Right renal cortex interstitium (tissue), 3 donors: ENCODE measurements around the gene BRCC3. TPM values are rescaled to one million over a fixed set of nuclear protein-coding genes. Genes with fewer than 3 reads are reported as not detected.
A peak's percentile ranks its signal among the peaks of the same experiment; 100 is the strongest.

Experiments
- DNase-seq, 3 donors: peaks; one replicate each; pipeline ENCODE4 v3.0.0-alpha.2; 2013; ENCODE audit warnings: low read depth in 3 of 3, low spot score in 2 of 3
- polyA plus RNA-seq, 3 donors: library from polyadenylated mRNA; unstranded; fragments of 120-200 nt; gene quantifications; one replicate each; pipeline ENCODE4 v1.2.1, GENCODE V29; 2013; ENCODE audit not compliant: insufficient read length in 3 of 3

The BRCC3 gene
- polyA plus RNA-seq, 3 donors, result 29.5 to 30.6 (median 29.7) TPM

DNA sequence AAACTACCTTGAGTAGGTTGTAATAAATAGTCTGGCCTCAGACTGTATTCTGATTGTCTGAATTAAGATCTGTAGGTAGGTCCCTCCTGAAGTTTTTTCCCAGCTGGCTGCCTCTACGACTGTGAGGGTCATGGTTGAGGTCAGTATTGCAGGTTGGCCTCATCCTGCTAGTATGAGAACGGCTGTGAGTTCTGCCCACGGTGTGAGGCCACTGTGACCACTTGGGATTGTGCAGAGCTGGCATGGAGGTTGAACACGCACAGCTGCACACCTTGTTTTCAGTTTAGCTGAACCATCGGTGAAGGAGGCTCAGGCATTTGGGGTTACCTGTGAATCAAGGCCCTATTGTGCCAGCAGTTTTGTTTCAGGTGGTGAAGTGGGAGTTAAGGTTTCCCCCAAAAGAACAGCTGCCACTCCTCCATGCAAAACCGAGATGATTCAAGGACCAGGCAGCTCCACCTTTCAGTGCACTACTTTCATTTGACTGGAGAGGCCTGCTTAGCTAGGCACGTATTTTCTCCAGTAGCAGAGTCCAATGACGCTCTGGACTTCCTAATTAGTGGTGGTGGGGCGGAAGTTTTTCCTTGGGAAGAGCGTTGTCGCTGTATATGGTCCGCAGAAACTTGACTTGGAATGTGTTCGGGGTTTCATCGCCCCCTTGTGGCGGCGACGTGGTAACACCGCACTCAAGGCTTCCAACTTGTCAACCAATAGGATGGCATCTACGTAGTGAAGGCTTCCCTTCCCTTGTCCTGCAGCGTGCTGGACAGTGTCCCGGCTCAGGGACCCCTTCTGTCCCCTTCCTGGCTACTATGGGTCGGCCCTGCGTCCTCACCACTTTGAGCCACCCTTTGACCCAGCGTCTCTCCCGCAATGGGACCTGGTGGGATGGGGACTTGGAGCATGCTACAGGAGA lies 14.2 kb upstream of the BRCC3 start:
- DNase-seq, result peak in 2 of 3 donors; percentile 58 to 62

DNA sequence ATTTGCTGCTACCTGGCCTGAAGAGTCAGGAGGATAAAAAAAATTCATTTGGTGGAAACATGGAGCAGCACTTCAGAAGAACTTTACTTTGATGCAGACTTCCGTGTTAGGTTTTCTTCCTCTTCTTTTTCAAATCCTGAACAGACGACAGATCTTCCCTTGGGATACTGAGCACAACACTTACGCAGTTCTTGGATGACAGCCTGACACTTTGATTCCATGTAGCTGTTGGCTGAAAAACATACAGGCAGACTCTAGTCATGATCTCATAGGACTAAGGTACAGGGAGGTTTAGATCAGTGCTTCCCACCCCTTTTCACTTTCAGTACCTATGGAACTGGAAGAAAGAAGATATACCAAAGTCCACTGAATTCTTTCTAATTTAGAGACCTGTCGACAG lies 9.5 kb upstream of the BRCC3 start:
- DNase-seq, result no peak

GRCh38 chrX:155065035-155065734 lies 6.1 kb upstream of the BRCC3 start:
- DNase-seq, result no peak

- no peak for DNase-seq
Measured at GRCh38 chrX:155068165-155068564, 3.1 kb upstream of the BRCC3 start.

DNA sequence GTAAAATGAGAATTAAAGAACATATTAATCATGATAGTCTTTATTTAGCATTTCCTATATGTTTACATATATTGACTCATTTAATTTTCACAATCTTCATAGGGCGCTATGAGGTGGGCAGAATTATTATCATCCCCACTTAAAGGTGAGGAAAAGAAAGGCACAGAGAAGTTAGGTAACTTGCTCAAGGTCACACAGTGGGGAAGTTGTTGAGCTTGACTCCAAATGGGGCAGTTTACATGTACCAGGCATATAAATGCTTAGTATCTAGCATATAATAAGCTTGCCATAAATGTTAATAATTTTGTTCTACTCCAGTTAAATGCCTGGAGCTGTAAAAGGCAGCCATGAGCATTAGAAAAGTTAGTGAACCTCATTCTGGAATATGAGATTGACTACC lies 1.9 kb upstream of the BRCC3 start:
- DNase-seq, result no peak

DNA sequence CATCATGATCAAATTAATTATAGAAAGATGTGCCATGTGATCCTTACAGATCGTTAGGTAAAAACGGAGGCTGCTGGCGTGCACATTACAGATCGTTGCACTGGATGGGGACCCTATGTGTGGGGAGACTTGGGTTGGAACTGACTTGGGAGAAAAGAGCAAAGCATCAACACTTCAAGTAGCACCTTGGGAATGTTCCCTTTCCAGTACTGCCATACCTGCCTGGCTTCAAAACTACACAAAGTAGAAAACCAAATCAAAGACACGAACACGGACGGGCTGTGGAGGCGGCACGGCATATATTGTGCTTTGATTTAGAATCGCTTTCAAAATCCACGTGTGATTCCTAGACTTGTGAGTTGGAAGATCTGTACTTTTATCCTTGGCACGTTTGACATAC lies 1.3 kb upstream of the BRCC3 start:
- DNase-seq, result no peak

GRCh38 chrX:155070663-155070974 lies 689 bp upstream of the BRCC3 start:
- DNase-seq, result no peak

- DNase-seq, result no peak
Measured at GRCh38 chrX:155071694-155072280, 479 bp downstream of the BRCC3 start.

DNA sequence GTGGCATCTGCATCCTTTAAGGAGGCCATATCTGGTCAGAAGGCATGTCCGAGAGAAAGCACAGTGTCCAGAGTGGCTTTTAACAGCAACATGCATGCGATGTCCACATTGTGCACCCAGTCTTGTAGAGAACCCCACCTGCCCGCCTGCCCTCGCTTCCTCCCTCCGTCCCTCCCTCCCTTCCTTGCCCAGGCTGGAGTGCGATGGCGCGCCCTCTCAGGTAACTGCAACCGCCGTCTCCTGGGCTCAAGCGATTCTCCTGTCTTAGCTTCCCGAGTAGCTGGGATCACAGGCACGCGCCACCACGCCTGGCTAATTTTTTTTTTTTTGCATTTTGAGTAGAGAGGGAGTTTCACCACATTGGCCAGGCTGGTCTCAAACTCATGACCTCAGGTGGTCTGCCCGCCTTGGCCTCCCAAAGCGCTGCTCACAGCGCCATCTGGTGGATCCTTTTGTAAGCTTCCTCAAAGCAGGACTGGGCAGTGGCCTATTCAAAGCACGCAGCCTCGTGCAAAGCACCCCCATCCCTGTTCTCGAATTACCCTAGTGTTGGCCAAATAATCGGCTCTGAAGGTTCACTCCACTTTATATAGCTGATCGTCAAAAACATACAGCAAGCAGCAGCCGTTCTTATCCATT lies 15.0 kb downstream of the BRCC3 start:
- DNase-seq, result no peak

DNA sequence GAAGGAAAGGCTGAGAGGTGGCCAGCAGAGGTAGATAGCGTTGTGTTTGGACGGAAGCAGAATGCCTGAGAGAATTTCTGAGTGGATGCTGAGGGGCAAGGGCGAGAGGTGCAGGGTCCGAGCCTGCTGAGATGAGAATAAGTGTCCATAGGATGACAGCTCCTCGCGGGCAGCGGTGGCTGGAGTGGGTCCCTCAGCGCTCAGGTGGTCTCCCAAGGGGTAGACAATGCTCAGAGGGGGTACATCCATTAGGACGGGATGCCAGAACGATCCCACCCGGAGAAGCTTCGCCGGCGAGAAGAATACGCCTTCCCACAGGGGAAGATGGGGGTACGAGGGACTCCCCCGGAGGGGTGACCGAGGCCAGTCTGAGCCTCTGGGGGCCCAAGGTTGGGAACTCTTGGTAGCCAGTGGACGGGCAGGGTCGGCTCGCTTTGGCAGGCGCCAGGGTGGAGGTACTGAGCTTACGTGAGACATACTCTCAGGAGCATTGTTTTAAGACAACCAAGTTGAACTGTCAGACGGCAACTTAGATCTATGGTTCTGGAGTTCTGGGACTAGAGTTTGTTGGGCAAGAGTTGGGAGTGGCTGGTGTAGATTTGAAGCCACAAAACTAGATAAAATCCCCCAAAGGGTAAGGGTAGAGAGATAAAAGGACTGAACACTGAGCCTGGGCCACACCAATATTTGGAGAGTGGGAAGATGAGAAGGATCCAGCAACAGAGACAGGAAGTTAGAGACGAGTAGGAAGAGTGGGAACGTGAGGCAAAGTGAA lies 15.8 kb downstream of the BRCC3 start:
- no peak for DNase-seq

GRCh38 chrX:155094468-155095061 lies 23.3 kb downstream of the BRCC3 start:
- DNase-seq, result no peak

- no peak for DNase-seq
Measured at GRCh38 chrX:155105919-155106318, 34.6 kb downstream of the BRCC3 start.

DNA sequence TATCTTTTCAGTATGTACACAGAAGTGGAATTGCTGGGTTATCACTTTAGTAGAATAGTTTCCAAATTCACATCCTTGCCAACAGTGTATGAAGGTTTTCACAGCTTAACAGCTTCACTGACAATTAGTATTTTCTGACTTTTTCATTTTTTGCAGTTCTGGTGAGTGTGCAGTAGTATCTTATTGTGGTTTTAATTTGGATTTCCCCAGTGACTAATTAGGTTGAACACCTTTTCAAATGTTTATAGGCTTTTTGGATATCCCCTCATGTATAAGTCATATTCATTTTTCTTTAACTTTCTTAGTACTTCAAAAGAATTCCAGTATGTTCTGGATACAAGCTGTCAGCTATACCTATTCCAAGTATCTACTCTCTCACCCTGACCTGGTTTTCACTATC lies 37.1 kb downstream of the BRCC3 start:
- no peak for DNase-seq

DNA sequence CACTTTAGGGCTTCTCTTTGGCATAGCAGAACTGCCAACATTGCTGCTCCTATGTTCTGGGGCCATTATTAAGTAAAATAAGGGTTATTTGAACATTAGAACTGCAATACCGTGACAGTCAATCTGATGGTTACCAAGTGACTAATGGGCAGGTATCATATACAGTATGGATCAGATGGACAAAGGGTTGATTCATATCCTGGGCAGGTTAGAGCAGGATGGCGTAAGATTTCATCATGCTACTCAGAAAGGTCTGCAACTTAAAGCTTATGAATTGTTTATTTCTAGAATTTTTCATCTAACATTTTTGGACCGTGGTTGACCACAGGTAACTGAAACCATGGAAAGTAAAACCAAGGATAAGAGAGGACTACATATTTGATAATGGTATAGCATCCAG lies 40.9 kb downstream of the BRCC3 start:
- no peak for DNase-seq

DNA sequence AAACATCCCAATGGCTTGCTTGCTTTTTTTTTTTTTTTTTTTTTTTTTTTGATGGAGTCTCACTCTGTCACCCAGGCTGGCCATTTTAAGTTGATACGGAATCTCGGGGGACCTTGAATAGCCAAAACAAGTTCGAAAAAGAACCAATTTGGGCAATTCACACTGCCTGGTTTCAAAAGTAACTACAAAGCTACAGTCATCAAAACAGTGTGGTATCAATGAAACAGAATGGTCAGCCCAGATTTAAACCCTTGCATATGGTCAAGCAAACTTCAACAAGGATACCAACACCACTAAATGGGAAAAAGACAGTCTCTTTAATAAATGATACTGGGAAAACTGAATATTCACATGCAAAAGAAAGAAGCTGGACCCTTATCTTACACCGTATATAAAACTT lies 41.8 kb downstream of the BRCC3 start:
- no peak for DNase-seq

DNA sequence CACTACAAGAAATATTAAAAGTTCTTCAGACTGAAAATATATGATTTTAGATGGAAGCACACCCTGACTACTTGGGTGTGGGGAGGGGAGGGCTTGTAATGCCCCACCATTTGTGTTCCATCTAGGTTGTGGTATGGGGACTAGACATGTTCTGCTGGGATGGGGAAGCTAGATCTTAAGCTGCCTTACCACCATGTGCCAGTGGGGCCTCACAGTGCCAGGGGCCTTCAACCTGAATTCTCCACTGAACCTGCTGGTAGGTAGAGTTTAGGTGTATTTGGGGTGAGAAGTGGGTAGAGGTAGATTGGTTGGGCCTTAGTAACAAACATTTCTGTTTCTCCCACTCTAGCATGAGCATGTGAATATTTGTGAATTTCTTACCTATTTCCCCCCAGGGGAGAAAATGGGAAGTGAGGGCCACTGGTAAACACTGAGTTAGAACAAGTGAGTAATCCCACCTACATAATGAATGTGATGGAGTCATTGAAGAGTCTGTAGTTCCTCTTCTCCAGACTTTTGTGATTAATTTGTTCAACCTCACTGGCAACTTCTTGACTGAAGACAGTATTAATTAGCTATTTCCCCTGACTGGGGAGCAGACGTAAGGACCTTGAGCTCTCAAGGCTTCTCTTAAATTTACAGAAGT lies 44.0 kb downstream of the BRCC3 start:
- no peak for DNase-seq

DNA sequence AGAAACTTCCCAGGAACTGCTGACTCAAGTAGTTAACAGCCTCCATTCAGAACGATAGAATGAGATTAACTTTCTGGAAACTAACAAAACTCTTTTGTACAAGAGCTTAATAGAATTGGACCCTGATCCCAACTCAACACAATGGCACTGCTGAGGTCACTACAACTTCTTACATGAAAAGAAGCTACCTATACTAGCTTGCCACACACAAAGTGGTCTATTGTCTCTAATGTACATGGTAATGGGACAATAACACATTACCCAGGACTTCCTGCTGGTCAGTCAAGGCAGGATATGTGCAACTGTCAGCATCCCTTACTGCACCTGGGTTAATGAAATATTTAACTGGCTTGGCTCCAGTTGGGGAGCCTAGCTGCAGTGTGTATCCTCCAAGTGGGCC lies 56.2 kb downstream of the BRCC3 start:
- no peak for DNase-seq

- no peak for DNase-seq
Measured at GRCh38 chrX:155127940-155128339, 56.6 kb downstream of the BRCC3 start.

DNA sequence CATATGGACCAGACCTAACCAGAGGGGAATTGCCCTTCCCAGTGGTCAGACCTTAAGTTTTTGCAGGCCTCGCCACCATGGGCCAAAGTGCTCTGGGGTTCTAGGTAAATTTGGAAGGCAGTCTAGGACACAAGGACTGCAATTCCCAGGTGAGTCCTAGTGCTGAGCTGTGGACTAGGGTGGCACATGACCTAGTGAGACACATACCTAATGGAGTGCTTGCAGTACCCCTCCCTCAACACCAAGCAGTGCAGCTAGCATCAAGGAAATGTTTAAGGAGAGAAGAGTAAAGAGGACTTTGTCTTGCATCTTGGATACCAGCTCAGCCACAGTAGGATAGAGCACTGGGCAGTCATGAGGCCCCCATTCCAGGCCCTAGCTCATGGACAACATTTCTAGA lies 60.8 kb downstream of the BRCC3 start:
- no peak for DNase-seq

DNA sequence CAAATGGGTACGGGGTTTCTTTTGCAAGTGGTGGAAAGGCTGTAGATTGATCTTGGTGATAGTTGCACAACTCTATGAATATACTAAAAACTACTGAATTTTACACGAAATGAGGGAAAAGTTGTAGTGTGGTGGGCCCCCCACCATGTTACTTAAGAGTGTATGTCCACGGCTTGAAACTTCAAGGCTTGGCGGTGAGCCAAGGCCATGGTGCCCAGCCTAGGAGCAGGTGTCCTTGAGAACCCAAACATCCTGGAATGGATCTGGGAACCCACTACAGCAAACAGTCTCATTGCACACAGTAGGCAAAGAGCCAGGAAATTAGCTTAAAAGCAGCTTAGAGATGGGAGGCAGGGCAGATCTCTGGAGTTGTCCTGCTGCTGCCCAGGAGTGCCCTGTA lies 62.9 kb downstream of the BRCC3 start:
- no peak for DNase-seq
